Measurements from ENCODE around the gene UBXN11. TPM values are rescaled to one million over a fixed set of nuclear protein-coding genes. Genes with fewer than 3 reads are reported as not detected.

Gene UBXN11
- total and polyA plus RNA-seq, 2 of the 13 experiments (the other 11 are each of a cell fraction or from before 2014, with no cell fraction given) = 9.3 to 10.4 TPM

- in situ Hi-C loops (cut with HindIII; ENCODE audit: extremely low pct_ligation_motif_present, low pct_unique_long_range_greater_than_20kb) (no loop called here), intact Hi-C loops (cut with micrococcal nuclease; ENCODE audit: unreplicated experiment) (no loop called here)
- Histone ChIP-seq H2AFZ (ENCODE audit: low read length) (no peak overlapping the region), H3K4me1 (ENCODE audit: insufficient read depth, low read length) (peaks cover 31% of the 10 kb centered on the region), H3K4me3 (replicated peaks in 1 of 3; ENCODE audit: insufficient read depth in 1 of 3, low read depth in 2 of 3, low read length in 3 of 3) (no peak overlapping the region), H3K79me2 (ENCODE audit: insufficient read depth, low read length) (no peaks in the 10 kb centered on the region), H3K9ac (ENCODE audit: insufficient read depth, low read depth, low read length) (peak overlapping the region; percentile 9; the same call in 1 of the 2 replicates), H3K36me3 (replicated peaks in 1 of 2; ENCODE audit: control insufficient read depth in 1 of 2, insufficient read depth in 2 of 2, low read length in 2 of 2) (no peaks in the 10 kb centered on the region; a peak in 1 of 5 replicates), H4K20me1 (ENCODE audit: insufficient read depth, low read length) (no peaks in the 10 kb centered on the region), H3K27ac (ENCODE audit: extremely low read length, insufficient read depth, low read length) (no peak overlapping the region), H3K27me3 (ENCODE audit: control insufficient read depth in 1 of 2, insufficient read depth in 2 of 2, low read length in 2 of 2) (no peaks in the 10 kb centered on the region; a peak in 1 of 5 replicates), H3K9me3 (ENCODE audit: low read length) (no peaks in the 10 kb centered on the region), H3K4me2 (ENCODE audit: low read depth, low read length) (no peak overlapping the region)
- CTCF ChIA-PET (ENCODE audit: low intra/inter-chr PET ratio, low total read pairs) = no interaction called here
- BruUV-seq (replicated peaks) = no TSS peak
- POLR2A ChIA-PET = no interaction called here
- DNase-seq (ENCODE audit: low spot score) (no peak), ATAC-seq (no peak), FAIRE-seq (no peak)
- WGBS (ENCODE audit: low lambda C conversion rate) = 83% methylated on average over 5 of the region's 8 CpGs
- TF ChIP-seq ZNF512B (CRISPR knock-in tag; IDR thresholded peaks at IDR 0.05; ENCODE audit: borderline replicate concordance) (no peak), PAXIP1 (CRISPR knock-in tag; conservative IDR thresholded peaks at IDR 0.05) (no peak), KLF9 (CRISPR knock-in tag; IDR thresholded peaks at IDR 0.05; ENCODE audit: low read depth) (no peak), HDAC1 (CRISPR knock-in tag; IDR thresholded peaks at IDR 0.05) (no peak), RBM39 (IDR thresholded peaks at IDR 0.05; ENCODE audit: low read depth, low read length, poor library complexity, severe bottlenecking) (no peak), NCOA5 (CRISPR knock-in tag; IDR thresholded peaks at IDR 0.05) (no peak), MED8 (CRISPR knock-in tag; IDR thresholded peaks at IDR 0.05; ENCODE audit: insufficient replicate concordance) (no peak), MBNL3 (CRISPR knock-in tag; conservative IDR thresholded peaks at IDR 0.05) (no peak), MIXL1 (CRISPR knock-in tag; IDR thresholded peaks at IDR 0.05) (no peak), GATAD2A (CRISPR knock-in tag; IDR thresholded peaks at IDR 0.05) (no peak), POLR2G (IDR thresholded peaks at IDR 0.05; ENCODE audit: low read depth, low read length) (no peak), SP1 (IDR thresholded peaks at IDR 0.05) (no peak), SP1 (CRISPR knock-in tag; IDR thresholded peaks at IDR 0.05) (no peak), ZBTB10 (CRISPR knock-in tag; IDR thresholded peaks at IDR 0.05; ENCODE audit: borderline replicate concordance) (no peak)
Observed at GRCh38 chr1:26302733-26303405, 3.6 kb downstream of the UBXN11 start.
